GM12873 (cell line): ENCODE results near the gene MAP4K5.

ENCODE experiments used
- CTCF ChIP-seq: IDR thresholded peaks from 2 replicates; pipeline ENCODE4 v1.5.1; 2012; ENCODE audit warnings: low read depth, mild to moderate bottlenecking, moderate library complexity, low read length, control low read depth; ENCODE audit not compliant: insufficient read depth; ENCODE audit errors: missing control alignments

Gene MAP4K5

GRCh38 chr14:50497351-50497750, 35.0 kb downstream of the MAP4K5 start:
- TF ChIP-seq CTCF, result no peak

DNA sequence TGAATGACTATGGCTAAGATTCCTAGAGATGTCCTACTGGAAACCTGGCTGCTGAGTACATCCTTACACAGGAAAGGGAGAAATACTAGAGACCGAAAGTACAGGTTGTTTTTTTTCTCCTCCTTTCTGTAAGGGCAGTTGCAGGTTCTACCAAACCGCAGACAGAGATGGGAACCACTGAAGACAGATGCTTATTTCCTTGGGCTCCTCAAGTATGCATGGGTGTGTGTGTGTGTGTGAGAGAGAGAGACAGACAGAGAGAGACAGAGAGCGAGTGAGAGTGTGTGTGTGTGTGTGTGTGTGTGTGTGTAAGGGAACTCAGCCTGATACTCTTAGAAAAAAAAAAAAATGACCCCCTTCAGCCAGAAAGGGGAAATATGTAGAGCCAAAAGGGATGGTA, 42.5 kb downstream of the MAP4K5 start:
- no peak for TF ChIP-seq CTCF

DNA sequence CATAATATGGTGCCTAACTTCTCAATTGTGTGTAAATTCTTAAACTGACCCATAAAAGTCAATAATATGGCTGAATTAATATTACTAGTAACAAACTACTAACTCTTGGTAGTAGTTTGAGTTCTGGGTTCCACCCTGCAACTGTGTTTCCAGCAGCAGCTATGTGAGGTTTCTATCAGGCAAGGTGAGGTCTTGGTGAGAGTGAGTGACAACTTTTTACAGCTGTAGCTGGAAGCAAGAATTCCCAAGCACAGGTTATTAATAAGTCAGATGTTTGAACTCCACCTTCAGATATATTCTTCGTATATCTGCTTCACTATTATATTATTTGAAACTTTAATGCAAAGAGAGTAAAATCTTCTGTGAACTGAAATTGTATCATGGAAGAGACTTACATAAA, 43.8 kb downstream of the MAP4K5 start:
- no peak for TF ChIP-seq CTCF

GRCh38 chr14:50479041-50479440, 53.3 kb downstream of the MAP4K5 start:
- TF ChIP-seq CTCF, result no peak

- no peak for TF ChIP-seq CTCF
These were observed 54.6 kb downstream of the MAP4K5 start for GRCh38 chr14:50477760-50478159.

DNA sequence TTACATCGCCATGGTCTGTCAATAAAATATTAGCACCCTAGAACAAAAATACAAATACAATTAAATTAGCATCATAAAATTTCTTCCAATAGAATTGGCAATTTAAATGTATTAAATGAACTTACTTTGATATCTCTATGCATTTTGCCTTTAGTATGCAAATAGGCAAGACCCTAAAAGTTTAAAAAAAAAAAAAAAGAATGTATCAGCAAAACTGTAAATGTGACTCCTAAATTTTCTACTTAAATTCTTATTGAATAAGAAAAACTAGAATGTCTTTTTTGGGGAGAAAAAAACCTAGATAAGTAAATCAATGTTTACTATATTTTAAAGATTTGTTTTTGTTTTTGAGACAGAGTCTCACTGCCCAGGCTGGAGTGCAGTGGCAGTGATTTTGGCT, 56.2 kb downstream of the MAP4K5 start:
- TF ChIP-seq CTCF, result no peak

GRCh38 chr14:50475460-50475859, 56.9 kb downstream of the MAP4K5 start:
- no peak for TF ChIP-seq CTCF
